ENCODE measurements around the gene CCDC170. TPM values are rescaled to one million over a fixed set of nuclear protein-coding genes. Genes with fewer than 3 reads are reported as not detected.

The CCDC170 gene
- total RNA-seq, 1 experiment from 2014 or later: not detected

DNA sequence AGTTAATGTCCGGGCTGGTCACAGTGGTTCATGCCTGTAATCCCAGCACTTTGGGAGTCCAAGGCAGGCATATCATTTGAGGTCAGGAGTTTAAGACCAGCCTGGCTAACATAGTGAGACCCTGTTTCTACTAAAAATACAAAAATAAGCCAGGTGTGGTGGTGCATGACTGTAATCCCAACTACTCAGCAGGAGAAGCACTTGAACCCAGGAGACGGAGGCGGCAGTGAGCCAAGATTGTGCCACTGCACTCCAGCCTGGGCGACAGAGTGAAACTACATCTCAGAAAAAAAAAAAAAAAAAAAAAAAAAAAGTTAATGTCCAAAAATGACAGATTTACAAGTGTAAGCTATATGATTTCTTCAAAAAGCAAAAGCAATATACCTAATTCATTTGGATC is 124.9 kb downstream of the CCDC170 start:
- DNase-seq (ENCODE audit: low spot score): no peak

GRCh38 chr6:151620179-151620578 is 126.4 kb downstream of the CCDC170 start:
- no peak for DNase-seq (ENCODE audit: low spot score)

DNA sequence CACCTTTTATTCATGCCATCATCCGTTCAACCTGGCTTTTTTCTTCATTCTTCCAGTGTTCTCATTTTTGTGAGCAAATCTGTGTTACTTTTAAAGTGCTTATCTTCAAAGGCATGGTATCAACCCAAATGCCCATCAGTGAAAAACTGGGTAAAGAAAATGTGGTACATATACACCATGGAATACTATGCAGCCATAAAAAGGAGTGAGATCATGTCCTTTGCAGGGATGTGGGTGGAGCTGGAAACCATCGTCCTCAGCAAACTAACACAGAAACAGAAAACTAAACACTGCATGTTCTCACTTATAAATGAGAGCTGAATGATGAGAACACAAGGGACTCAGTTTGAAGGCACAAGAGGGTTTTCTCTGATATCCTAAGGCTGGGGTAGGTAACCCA is 130.3 kb downstream of the CCDC170 start:
- DNase-seq (ENCODE audit: low spot score): no peak

- DNase-seq (ENCODE audit: low spot score): no peak
Observed at GRCh38 chr6:151624481-151624880, 130.7 kb downstream of the CCDC170 start.

GRCh38 chr6:151624900-151625536 is 131.2 kb downstream of the CCDC170 start:
- no peak for DNase-seq (ENCODE audit: low spot score)

DNA sequence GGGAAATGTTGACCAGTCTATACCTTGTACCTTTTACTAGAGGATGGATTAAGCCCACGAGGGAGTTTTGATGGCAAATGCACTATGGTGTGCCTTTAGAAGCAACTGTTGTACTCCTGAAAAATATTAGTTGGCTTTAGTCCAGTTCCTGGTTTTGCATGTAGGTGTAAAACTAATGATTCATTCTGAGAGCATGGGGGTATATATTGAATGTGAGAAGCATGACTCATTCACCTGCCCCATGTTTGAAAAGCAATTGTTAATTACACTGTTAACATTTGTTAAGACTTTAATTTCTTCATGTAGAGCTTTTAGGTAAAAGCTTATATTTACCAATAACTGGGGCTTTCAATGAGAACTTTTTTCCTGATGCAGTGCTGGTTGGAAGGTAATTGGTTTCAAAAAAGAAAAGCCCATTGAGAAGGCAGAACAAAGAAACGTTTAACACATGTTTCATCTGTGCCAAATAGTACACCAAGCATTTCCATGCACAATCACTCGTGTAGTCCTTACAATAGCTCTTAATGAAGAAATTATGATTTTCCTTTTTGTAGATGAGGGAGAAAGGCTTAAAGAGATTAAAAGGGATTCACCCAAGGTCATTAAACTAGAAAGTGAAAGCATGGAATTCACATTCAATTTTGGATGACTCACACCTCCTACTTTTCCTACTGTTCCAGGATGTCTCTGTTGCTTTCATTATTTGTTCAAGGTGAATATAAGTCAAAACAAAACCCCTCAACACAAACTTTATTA is 134.1 kb downstream of the CCDC170 start:
- no peak for DNase-seq (ENCODE audit: low spot score)

DNA sequence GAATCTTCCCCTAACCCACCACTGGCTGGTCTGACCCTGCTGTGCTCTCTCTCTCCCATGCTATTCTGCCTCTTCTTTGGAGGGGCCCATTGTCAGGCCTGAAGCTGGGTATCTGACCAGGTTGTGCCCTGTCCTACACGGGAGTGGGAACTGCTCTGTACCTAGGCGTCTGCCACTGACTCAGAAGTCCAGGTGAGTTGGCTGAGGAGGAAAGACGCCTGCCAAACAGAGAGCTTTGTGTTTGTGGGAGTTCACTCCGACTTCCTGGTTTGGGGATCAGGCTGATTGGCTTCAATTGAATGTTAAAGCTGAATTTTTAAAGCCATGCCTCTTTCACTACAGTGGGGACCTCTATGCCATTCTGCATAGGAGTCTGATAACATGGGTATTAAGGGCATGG is 136.0 kb downstream of the CCDC170 start:
- DNase-seq (ENCODE audit: low spot score): no peak

DNA sequence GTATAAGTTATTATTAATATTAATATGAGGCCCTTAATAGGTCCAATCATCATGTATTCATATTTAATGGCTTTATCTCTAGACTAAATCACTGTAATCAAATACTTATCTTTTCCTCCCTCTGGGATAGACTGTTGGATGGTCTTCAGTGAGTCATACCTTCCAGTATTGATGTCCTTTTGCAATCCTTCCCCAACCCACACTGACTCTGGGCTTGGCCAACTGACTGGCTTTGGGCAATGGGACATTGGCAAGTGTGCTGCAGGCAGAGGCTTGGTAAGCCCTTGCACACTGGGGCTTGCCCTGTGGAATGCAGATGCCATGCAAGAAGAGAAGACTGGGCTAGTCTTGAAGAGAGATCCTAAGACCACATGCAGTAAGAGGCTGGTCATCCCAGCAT is 136.6 kb downstream of the CCDC170 start:
- no peak for DNase-seq (ENCODE audit: low spot score)

DNA sequence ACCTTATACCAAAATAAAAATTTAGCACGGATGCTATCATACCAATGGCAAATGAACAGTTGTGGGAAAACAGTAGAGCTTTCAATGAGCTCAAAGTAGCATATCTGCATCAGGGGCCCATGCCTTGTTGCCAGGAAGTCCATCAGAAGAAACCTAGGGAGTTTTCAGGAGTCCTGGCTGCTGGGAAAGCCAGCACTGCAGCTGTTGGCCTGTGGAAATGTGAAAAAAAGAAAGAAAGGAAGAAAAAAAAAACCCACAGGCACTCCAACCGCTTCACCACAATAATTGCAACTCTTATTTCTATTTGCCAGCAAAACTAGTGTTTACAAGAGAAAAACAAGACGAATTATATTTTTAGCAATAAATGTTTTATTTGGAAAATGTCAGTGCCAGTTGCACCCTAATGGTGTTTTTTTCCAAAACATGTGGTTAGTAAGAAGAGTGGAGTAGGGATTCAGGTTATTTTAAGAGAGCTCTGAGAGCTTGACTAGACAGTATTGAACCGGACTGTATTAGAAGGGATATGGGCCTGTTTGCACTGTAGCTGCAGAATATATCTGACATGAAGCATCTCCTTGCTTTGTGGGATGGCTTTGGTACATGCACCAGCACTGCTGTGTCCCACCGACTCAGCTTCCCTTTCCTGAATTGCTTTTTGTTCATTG is 137.3 kb downstream of the CCDC170 start:
- peak; percentile 10 for DNase-seq (ENCODE audit: low spot score)

- no peak for DNase-seq (ENCODE audit: low spot score)
Observed at GRCh38 chr6:151632415-151632987, 138.7 kb downstream of the CCDC170 start.

DNA sequence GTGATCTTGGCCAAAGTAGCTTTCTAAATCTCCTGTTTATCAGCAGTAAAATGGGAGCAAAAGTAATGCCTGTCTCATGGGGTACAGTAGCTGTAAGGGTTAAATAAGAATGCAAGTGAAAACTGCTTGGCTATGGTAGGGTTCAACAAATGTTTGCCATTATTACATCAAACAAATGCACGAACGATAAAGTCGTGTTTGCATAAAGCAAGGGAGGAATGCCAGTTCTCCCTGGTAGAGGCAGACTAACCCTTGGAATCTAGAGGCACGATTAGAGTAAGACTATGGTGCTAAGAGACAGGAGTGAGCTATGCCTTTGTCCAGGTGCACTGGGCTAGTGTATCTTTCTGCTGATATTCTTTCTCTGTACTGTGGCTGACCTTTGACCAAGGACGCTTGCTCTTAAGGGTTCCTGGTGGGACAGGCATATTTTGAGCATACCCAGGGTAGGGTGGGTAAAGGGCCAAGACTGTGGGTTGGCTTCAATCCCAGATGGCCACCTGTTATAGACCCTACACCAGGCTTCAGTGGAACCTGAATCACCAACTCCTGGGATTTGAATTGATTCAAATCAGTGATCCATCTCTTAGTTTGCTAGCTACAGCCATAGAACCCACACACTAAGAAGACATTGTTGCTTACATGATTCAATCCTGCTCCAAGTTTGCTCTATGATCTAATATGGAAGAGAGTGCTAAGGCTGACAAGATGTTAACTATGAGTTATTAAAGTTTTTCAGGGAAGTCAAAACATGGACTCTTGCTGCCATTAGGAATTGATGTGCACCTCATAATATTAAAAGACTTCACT is 139.9 kb downstream of the CCDC170 start:
- no peak for DNase-seq (ENCODE audit: low spot score)

GRCh38 chr6:151634336-151634720 is 140.5 kb downstream of the CCDC170 start:
- DNase-seq (ENCODE audit: low spot score): no peak

- no peak for DNase-seq (ENCODE audit: low spot score)
Observed at GRCh38 chr6:151635741-151636140, 141.9 kb downstream of the CCDC170 start.

DNA sequence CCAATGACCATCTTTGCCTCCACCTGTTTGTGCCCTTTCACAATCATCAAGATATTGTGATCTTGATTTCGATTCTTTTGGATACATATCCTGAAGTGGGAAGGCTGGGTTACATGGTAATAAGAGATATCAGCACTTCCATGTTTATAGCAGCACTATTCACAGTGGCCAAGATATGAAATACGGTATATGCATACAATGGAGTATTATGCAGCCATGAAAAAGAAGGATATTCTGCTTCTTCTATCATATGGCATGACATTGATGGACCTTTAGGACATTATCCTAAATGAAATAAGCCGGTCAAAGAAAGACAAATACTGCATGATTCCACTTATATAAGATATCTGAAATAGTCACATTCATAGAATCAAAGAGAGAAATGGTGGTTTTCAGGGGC is 144.0 kb downstream of the CCDC170 start:
- no peak for DNase-seq (ENCODE audit: low spot score)

GRCh38 chr6:151639750-151640149 is 145.9 kb downstream of the CCDC170 start:
- no peak for DNase-seq (ENCODE audit: low spot score)

DNA sequence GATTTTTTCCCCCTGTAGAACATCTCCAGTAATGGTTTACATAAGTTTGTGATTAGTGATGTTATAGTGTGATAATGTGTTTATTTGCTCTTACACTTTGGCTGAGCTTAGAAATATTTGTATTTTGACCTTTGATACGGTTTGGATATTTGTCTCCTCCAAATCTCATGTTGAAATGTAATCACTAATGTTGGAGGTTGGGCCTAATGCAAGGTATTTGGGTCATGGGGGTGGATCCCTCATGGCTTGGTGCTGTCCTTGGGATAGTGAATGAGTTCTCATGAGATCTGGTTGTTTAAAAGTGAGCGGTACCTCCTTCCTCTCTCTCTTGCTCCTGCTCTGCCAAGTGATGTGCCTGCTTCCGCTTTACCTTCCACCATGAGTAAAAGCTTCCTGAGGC is 147.2 kb downstream of the CCDC170 start:
- no peak for DNase-seq (ENCODE audit: low spot score)

GRCh38 chr6:151647976-151648639 is 154.3 kb downstream of the CCDC170 start:
- DNase-seq (ENCODE audit: low spot score): no peak

DNA sequence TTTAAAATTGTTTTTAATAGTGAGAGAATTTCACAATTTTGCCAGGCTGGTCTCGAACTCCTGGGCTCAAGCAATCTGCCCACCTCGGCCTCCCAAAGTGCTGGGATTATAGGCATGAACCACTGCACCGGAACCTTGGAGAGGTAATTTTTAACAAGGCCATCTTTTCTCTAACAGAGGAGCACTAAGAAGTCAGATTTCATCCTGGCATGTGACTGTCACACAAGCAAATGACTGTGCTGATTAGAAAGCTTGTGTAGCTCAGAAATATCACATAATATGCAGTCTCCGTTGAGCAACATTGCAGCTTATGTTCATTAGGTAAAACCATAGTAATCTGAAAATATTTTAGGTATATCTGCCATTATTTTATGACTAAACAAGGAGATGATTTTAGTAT is 156.0 kb downstream of the CCDC170 start:
- DNase-seq (ENCODE audit: low spot score): no peak

- DNase-seq (ENCODE audit: low spot score): no peak
Observed at GRCh38 chr6:151651639-151652038, 157.8 kb downstream of the CCDC170 start.

- DNase-seq (ENCODE audit: low spot score): no peak
Observed at GRCh38 chr6:151652325-151652724, 158.5 kb downstream of the CCDC170 start.

DNA sequence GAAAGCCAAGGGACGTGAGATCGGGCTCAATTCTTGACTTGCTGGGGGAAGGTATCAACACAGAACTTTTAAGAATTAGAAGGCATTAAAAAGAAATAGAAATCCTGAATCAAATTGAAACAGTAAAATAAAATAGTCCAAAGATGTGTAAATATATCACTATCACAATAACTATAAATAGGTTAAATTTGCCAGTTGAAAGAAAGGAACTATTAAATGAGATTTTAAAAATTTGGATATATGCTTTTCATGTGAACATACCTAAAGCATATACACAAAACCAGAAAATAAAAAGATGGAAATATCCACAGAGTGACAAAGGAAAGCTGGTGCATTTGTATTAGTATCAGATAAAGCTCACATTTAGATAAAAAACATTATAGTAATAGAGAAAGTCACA is 161.3 kb downstream of the CCDC170 start:
- DNase-seq (ENCODE audit: low spot score): no peak
